ENCODE results near the gene EN1.

The EN1 gene

DNA sequence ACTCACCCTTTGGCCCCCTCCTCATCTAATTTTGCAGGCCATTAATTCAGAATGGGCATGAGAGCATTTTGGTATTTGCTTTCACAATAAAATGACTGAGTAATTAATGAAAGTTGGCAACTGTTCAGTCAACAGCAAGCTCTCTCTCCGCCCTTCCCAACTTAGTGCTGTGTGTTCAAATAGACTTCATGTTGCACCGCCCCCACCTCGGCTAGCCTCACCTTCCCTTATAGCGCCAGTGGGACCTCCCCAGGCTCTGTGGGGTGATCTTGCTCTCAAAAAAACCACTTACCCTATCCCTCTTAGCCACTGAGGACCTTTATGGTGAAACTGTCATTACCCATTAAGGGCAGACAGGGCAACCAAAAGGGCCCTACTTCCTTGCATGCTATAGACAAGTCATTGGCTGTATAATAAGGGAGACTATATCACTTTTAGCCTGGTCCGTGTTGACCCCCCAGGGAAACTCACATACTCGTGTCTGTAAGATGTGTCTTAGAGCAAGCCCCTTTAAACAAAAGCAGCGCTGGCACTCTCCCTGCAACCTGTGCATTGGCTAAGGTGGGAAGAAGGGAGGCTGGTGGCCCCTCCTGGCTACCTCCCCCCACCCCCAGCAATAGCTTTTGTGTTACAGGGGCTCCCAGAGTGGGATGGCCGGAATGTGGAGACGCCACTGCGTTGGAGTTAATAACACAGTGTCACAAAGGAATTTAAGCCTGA lies 15.2 kb downstream of the EN1 start:
- TF ChIP-seq CTCF (IDR thresholded peaks at IDR 0.05; ENCODE audit: low read depth, low read length) = no peak
- Histone ChIP-seq H3K9me3 (no peaks in the 10 kb centered on the region), H3K27me3 (peaks cover 37% of the 10 kb centered on the region), H3K36me3 (no peaks in the 10 kb centered on the region), H3K4me3 (ENCODE audit: low read depth, low read length) (no peak overlapping the region), H3K4me1 (no peaks in the 10 kb centered on the region)
- DNase-seq = no peak

GRCh38 chr2:118830881-118831280 lies 16.6 kb downstream of the EN1 start:
- Histone ChIP-seq H3K36me3 (no peaks in the 10 kb centered on the region), H3K27me3 (peaks cover 32% of the 10 kb centered on the region), H3K4me1 (no peaks in the 10 kb centered on the region), H3K9me3 (no peaks in the 10 kb centered on the region), H3K4me3 (ENCODE audit: low read depth, low read length) (no peak overlapping the region)
- no peak for DNase-seq
- no peak for TF ChIP-seq CTCF (IDR thresholded peaks at IDR 0.05; ENCODE audit: low read depth, low read length)

DNA sequence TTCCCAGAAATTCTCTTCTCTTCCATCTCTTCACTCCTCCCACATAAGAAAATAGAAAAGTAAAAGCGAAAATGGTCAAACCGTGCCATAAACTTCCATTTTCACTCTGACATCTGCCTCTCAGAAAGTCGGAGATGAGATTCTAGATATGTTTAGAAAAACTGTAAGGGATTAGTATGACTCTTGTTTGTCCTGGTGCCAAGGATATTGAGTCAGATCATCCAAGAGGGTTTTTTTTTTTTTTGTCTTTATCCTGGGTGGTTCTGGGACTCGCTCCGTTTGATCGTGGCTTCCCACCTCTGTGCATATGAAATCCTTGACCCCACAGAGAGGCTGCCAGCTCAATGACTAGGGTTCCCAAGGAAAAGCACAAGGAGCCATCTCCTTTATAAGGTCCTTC lies 17.3 kb downstream of the EN1 start:
- Histone ChIP-seq H3K9me3 (no peaks in the 10 kb centered on the region), H3K36me3 (no peaks in the 10 kb centered on the region), H3K4me1 (no peaks in the 10 kb centered on the region), H3K27me3 (peaks cover 25% of the 10 kb centered on the region), H3K4me3 (ENCODE audit: low read depth, low read length) (no peak overlapping the region)
- TF ChIP-seq CTCF (IDR thresholded peaks at IDR 0.05; ENCODE audit: low read depth, low read length) = no peak
- no peak for DNase-seq

DNA sequence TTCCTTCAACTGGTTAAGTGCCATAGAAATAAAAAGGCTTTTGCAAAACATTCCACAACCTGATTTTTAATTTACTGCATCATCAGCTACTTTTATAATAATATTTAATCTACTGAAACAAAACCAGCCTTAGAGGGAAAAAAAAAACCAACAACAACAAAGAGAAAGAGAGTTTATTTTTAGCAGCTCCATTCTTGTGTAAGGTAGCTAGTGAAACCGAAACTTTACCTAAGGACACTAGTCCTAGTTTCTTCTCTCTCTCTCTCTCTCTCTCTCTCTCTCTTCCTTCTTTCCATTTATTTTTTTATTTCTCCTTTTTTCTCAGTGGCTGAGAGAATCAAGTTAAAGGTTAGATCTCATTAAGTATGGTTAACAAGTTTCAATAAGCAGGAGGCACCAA lies 21.4 kb downstream of the EN1 start:
- no peaks in the 10 kb centered on the region for H3K9me3 ChIP-seq
- no peak for TF ChIP-seq CTCF (IDR thresholded peaks at IDR 0.05; ENCODE audit: low read depth, low read length)
- no peak for DNase-seq
- no peaks in the 10 kb centered on the region for H3K36me3 ChIP-seq
- H3K4me1 ChIP-seq = no peaks in the 10 kb centered on the region
- H3K4me3 ChIP-seq (ENCODE audit: low read depth, low read length) = no peak overlapping the region
- no peaks in the 10 kb centered on the region for H3K27me3 ChIP-seq

GRCh38 chr2:118823633-118824032 lies 23.8 kb downstream of the EN1 start:
- Histone ChIP-seq H3K36me3 (no peaks in the 10 kb centered on the region), H3K4me1 (no peaks in the 10 kb centered on the region), H3K9me3 (no peaks in the 10 kb centered on the region), H3K27me3 (no peaks in the 10 kb centered on the region), H3K4me3 (ENCODE audit: low read depth, low read length) (no peak overlapping the region)
- no peak for DNase-seq
- TF ChIP-seq CTCF (IDR thresholded peaks at IDR 0.05; ENCODE audit: low read depth, low read length) = no peak

DNA sequence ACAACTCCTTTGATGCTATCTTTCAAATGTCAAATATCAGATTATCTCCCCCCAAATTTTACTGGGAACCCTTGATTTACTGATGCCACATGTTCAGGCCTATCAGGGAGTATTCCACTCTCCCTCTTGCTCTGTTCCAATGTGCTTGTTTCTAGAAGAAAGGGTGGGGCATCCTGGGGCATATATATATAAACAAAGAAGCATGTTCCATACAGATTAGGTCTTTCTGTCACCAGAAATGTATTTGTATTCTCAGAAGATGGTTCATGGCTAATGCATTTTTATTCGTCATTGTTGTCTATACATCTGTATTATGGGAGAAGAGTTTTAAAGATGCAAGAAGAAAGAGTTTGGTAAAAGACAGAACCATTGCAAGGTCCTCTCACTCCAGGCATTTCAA lies 24.9 kb downstream of the EN1 start:
- no peak for TF ChIP-seq CTCF (IDR thresholded peaks at IDR 0.05; ENCODE audit: low read depth, low read length)
- Histone ChIP-seq H3K9me3 (no peaks in the 10 kb centered on the region), H3K27me3 (no peaks in the 10 kb centered on the region), H3K4me1 (no peaks in the 10 kb centered on the region), H3K4me3 (ENCODE audit: low read depth, low read length) (no peak overlapping the region), H3K36me3 (no peaks in the 10 kb centered on the region)
- no peak for DNase-seq
